Left ventricle myocardium inferior (tissue), 1 donor: ENCODE results near the gene RUNX1. TPM values are rescaled to one million over a fixed set of nuclear protein-coding genes. Genes with fewer than 3 reads are reported as not detected.

Experiments used
- DNase-seq: peaks from one replicate; pipeline ENCODE4 v3.0.0-alpha.2; 2020
- H3K27ac ChIP-seq: fragments of 200-600 bp; replicated peaks from 2 replicates; pipeline ENCODE4 v1.8.0; 2021
- H3K27me3 ChIP-seq: fragments of 200-600 bp; 2 replicates; pipeline ENCODE4 v1.8.0; 2021; ENCODE audit warnings: low read depth
- H3K36me3 ChIP-seq: fragments of 200-600 bp; 2 replicates; pipeline ENCODE4 v1.8.0; 2021
- H3K4me1 ChIP-seq: fragments of 200-600 bp; 2 replicates; pipeline ENCODE4 v1.8.0; 2021
- H3K4me3 ChIP-seq: fragments of 200-600 bp; 2 replicates; pipeline ENCODE4 v1.8.0; 2021; ENCODE audit warnings: mild to moderate bottlenecking, moderate library complexity
- H3K9me3 ChIP-seq: fragments of 200-600 bp; replicated peaks from 2 replicates; pipeline ENCODE4 v1.8.0; 2021
- CTCF ChIP-seq: fragments of 200-600 bp; IDR thresholded peaks from 2 replicates; pipeline ENCODE4 v1.8.0; 2021; ENCODE audit warnings: antibody characterized with exemption, mild to moderate bottlenecking, borderline replicate concordance
- intact Hi-C: fragments of 100-400 bp; cut with micrococcal nuclease; formaldehyde crosslinking; loops from one replicate; pipeline ENCODE4 v1.11.0; 2022
- total RNA-seq: library from RNA; stranded (reverse); fragmentation: NEBNext Ultra II Directional; extraction: Animal tissue kit (Norgen Biotek cat#: 25700); gene quantifications from one replicate; pipeline ENCODE4 v1.2.1, GENCODE V29; 2021
- donor health status: DM: no; HTN: yes; CAD: no; lungs with severe emphysema.

Gene RUNX1
- total RNA-seq, 1 donor from 2014 or later, result 1.5 TPM

GRCh38 chr21:34822168-34822567, 226.9 kb downstream of the RUNX1 start:
- H3K36me3 ChIP-seq, result no peaks in the 10 kb centered on the region
- H3K27ac ChIP-seq, result no peak overlapping the region
- H3K4me3 ChIP-seq, result no peak overlapping the region
- H3K9me3 ChIP-seq, result peaks cover 16% of the 10 kb centered on the region
- intact Hi-C loops, result no loop called here
- no peak for DNase-seq
- peaks cover 50% of the 10 kb centered on the region for H3K27me3 ChIP-seq
- TF ChIP-seq CTCF, result no peak
- H3K4me1 ChIP-seq, result no peaks in the 10 kb centered on the region

- no peaks in the 10 kb centered on the region for H3K36me3 ChIP-seq
- DNase-seq, result no peak
- no peak overlapping the region for H3K4me3 ChIP-seq
- intact Hi-C loops, result no loop called here
- H3K27me3 ChIP-seq, result peaks cover 54% of the 10 kb centered on the region
- peaks cover 12% of the 10 kb centered on the region for H3K9me3 ChIP-seq
- no peak overlapping the region for H3K27ac ChIP-seq
- no peaks in the 10 kb centered on the region for H3K4me1 ChIP-seq
- TF ChIP-seq CTCF, result no peak
Observed at GRCh38 chr21:34821717-34822116, 227.4 kb downstream of the RUNX1 start.

GRCh38 chr21:34820051-34820450, 229.1 kb downstream of the RUNX1 start:
- H3K4me3 ChIP-seq, result no peak overlapping the region
- no peaks in the 10 kb centered on the region for H3K4me1 ChIP-seq
- intact Hi-C loops, result no loop called here
- DNase-seq, result no peak
- peaks cover 71% of the 10 kb centered on the region for H3K27me3 ChIP-seq
- no peak for TF ChIP-seq CTCF
- H3K27ac ChIP-seq, result no peak overlapping the region
- H3K9me3 ChIP-seq, result no peaks in the 10 kb centered on the region
- H3K36me3 ChIP-seq, result no peaks in the 10 kb centered on the region

GRCh38 chr21:34819357-34819999, 229.6 kb downstream of the RUNX1 start:
- TF ChIP-seq CTCF, result no peak
- intact Hi-C loops, result no loop called here
- H3K36me3 ChIP-seq, result no peaks in the 10 kb centered on the region
- peaks cover 76% of the 10 kb centered on the region for H3K27me3 ChIP-seq
- no peak overlapping the region for H3K27ac ChIP-seq
- DNase-seq, result no peak
- no peaks in the 10 kb centered on the region for H3K4me1 ChIP-seq
- H3K9me3 ChIP-seq, result no peaks in the 10 kb centered on the region
- no peak overlapping the region for H3K4me3 ChIP-seq

- H3K27me3 ChIP-seq, result peaks cover 84% of the 10 kb centered on the region
- no peak overlapping the region for H3K4me3 ChIP-seq
- intact Hi-C loops, result no loop called here
- H3K4me1 ChIP-seq, result no peaks in the 10 kb centered on the region
- H3K9me3 ChIP-seq, result no peaks in the 10 kb centered on the region
- no peaks in the 10 kb centered on the region for H3K36me3 ChIP-seq
- no peak overlapping the region for H3K27ac ChIP-seq
- DNase-seq, result no peak
- no peak for TF ChIP-seq CTCF
Observed at GRCh38 chr21:34818662-34819158, 230.4 kb downstream of the RUNX1 start.
